ENCODE results near the gene AGBL2. TPM values are rescaled to one million over a fixed set of nuclear protein-coding genes. Genes with fewer than 3 reads are reported as not detected.

Gene AGBL2
- total and polyA plus RNA-seq, 2 donors, result 2.7 to 8.4 TPM

GRCh38 chr11:47726118-47726442 lies 10.9 kb upstream of the AGBL2 start:
- Histone ChIP-seq H3K36me3 (ENCODE audit: control insufficient read depth in 2 of 2, insufficient read depth in 2 of 2, low read length in 1 of 2) (peaks cover 50 to 90% of the 10 kb centered on the region in 2 donors), H3K9me3 (ENCODE audit: control insufficient read depth in 2 of 2, insufficient read depth in 1 of 2, low read length in 1 of 2) (no peaks in the 10 kb centered on the region), H3K4me1 (ENCODE audit: control insufficient read depth in 2 of 2, insufficient read depth in 2 of 2, low read length in 2 of 2) (no peaks in the 10 kb centered on the region), H3K27me3 (ENCODE audit: control insufficient read depth in 2 of 2, insufficient read depth in 1 of 2, low read length in 1 of 2) (no peaks in the 10 kb centered on the region), H3K27ac (ENCODE audit: low read depth in 1 of 2, low read length in 1 of 2) (no peak overlapping the region), H3K4me3 (ENCODE audit: low read length in 2 of 2) (no peak overlapping the region)
- 97% methylated on average over 3 of the region's 3 CpGs for WGBS
- DNase-seq (ENCODE audit: low read depth in 6 of 9, low spot score in 9 of 9), result no peak

- no peak for DNase-seq (ENCODE audit: low read depth in 6 of 9, low spot score in 9 of 9)
- Histone ChIP-seq H3K27ac (ENCODE audit: low read depth in 1 of 2, low read length in 1 of 2) (no peak overlapping the region), H3K4me3 (ENCODE audit: low read length in 2 of 2) (no peak overlapping the region), H3K36me3 (ENCODE audit: control insufficient read depth in 2 of 2, insufficient read depth in 2 of 2, low read length in 1 of 2) (peaks cover 55 to 89% of the 10 kb centered on the region in 2 donors), H3K9me3 (ENCODE audit: control insufficient read depth in 2 of 2, insufficient read depth in 1 of 2, low read length in 1 of 2) (no peaks in the 10 kb centered on the region), H3K4me1 (ENCODE audit: control insufficient read depth in 2 of 2, insufficient read depth in 2 of 2, low read length in 2 of 2) (no peaks in the 10 kb centered on the region), H3K27me3 (ENCODE audit: control insufficient read depth in 2 of 2, insufficient read depth in 1 of 2, low read length in 1 of 2) (no peaks in the 10 kb centered on the region)
- WGBS, result 96% methylated on average over 3 of the region's 3 CpGs
Measured at GRCh38 chr11:47725442-47726117, 10.4 kb upstream of the AGBL2 start.

- H3K27me3 ChIP-seq (ENCODE audit: control insufficient read depth in 2 of 2, insufficient read depth in 1 of 2, low read length in 1 of 2), result no peaks in the 10 kb centered on the region
- DNase-seq (ENCODE audit: low read depth in 6 of 9, low spot score in 9 of 9), result no peak
- H3K4me1 ChIP-seq (ENCODE audit: control insufficient read depth in 2 of 2, insufficient read depth in 2 of 2, low read length in 2 of 2), result no peaks in the 10 kb centered on the region
- WGBS, result 94% methylated on average over 6 of the region's 6 CpGs
- no peaks in the 10 kb centered on the region for H3K9me3 ChIP-seq (ENCODE audit: control insufficient read depth in 2 of 2, insufficient read depth in 1 of 2, low read length in 1 of 2)
- H3K27ac ChIP-seq (ENCODE audit: low read depth in 1 of 2, low read length in 1 of 2), result no peak overlapping the region
- H3K36me3 ChIP-seq (ENCODE audit: control insufficient read depth in 2 of 2, insufficient read depth in 2 of 2, low read length in 1 of 2), result peaks cover 64 to 87% of the 10 kb centered on the region in 2 donors
- H3K4me3 ChIP-seq (ENCODE audit: low read length in 2 of 2), result no peak overlapping the region
Measured at GRCh38 chr11:47724041-47724729, 9.0 kb upstream of the AGBL2 start.

GRCh38 chr11:47723041-47723440 lies 7.9 kb upstream of the AGBL2 start:
- H3K4me1 ChIP-seq (ENCODE audit: control insufficient read depth in 2 of 2, insufficient read depth in 2 of 2, low read length in 2 of 2), result no peaks in the 10 kb centered on the region
- over 99% methylated on average over 3 of the region's 3 CpGs for WGBS

GRCh38 chr11:47720651-47721050 lies 5.5 kb upstream of the AGBL2 start:
- Histone ChIP-seq H3K36me3 (ENCODE audit: control insufficient read depth in 2 of 2, insufficient read depth in 2 of 2, low read length in 1 of 2) (peaks cover 57 to 85% of the 10 kb centered on the region in 2 donors), H3K4me3 (ENCODE audit: low read length in 2 of 2) (no peak overlapping the region), H3K4me1 (ENCODE audit: control insufficient read depth in 2 of 2, insufficient read depth in 2 of 2, low read length in 2 of 2) (no peaks in the 10 kb centered on the region), H3K27me3 (ENCODE audit: control insufficient read depth in 2 of 2, insufficient read depth in 1 of 2, low read length in 1 of 2) (no peaks in the 10 kb centered on the region), H3K9me3 (ENCODE audit: control insufficient read depth in 2 of 2, insufficient read depth in 1 of 2, low read length in 1 of 2) (no peaks in the 10 kb centered on the region), H3K27ac (ENCODE audit: low read depth in 1 of 2, low read length in 1 of 2) (no peak overlapping the region)
- DNase-seq (ENCODE audit: low read depth in 6 of 9, low spot score in 9 of 9), result no peak
- WGBS, result over 99% methylated on average over 12 of the region's 12 CpGs

More at GRCh38 chr11:47723041-47723440, 7.9 kb upstream of the AGBL2 start:
- Histone ChIP-seq H3K4me3 (ENCODE audit: low read length in 2 of 2) (no peak overlapping the region), H3K9me3 (ENCODE audit: control insufficient read depth in 2 of 2, insufficient read depth in 1 of 2, low read length in 1 of 2) (no peaks in the 10 kb centered on the region), H3K27ac (ENCODE audit: low read depth in 1 of 2, low read length in 1 of 2) (no peak overlapping the region), H3K36me3 (ENCODE audit: control insufficient read depth in 2 of 2, insufficient read depth in 2 of 2, low read length in 1 of 2) (peaks cover 63 to 88% of the 10 kb centered on the region in 2 donors), H3K27me3 (ENCODE audit: control insufficient read depth in 2 of 2, insufficient read depth in 1 of 2, low read length in 1 of 2) (no peaks in the 10 kb centered on the region)
- no peak for DNase-seq (ENCODE audit: low read depth in 6 of 9, low spot score in 9 of 9)

- DNase-seq (ENCODE audit: low read depth in 6 of 9, low spot score in 9 of 9), result peak in 1 of 9 donors; percentile 19
- H3K27ac ChIP-seq (ENCODE audit: low read depth in 1 of 2, low read length in 1 of 2), result no peak overlapping the region
- H3K27me3 ChIP-seq (ENCODE audit: control insufficient read depth in 2 of 2, insufficient read depth in 1 of 2, low read length in 1 of 2), result no peaks in the 10 kb centered on the region
- peaks cover 29 to 48% of the 10 kb centered on the region in 2 donors for H3K36me3 ChIP-seq (ENCODE audit: control insufficient read depth in 2 of 2, insufficient read depth in 2 of 2, low read length in 1 of 2)
- 85% methylated on average over 5 of the region's 5 CpGs for WGBS
- peaks cover 0 to 8% of the 10 kb centered on the region in 2 donors for H3K4me1 ChIP-seq (ENCODE audit: control insufficient read depth in 2 of 2, insufficient read depth in 2 of 2, low read length in 2 of 2)
- no peaks in the 10 kb centered on the region for H3K9me3 ChIP-seq (ENCODE audit: control insufficient read depth in 2 of 2, insufficient read depth in 1 of 2, low read length in 1 of 2)
- no peak overlapping the region for H3K4me3 ChIP-seq (ENCODE audit: low read length in 2 of 2)
Measured at GRCh38 chr11:47716692-47717091, 1.5 kb upstream of the AGBL2 start.

- peaks cover 0 to 8% of the 10 kb centered on the region in 2 donors for H3K4me1 ChIP-seq (ENCODE audit: control insufficient read depth in 2 of 2, insufficient read depth in 2 of 2, low read length in 2 of 2)
- H3K36me3 ChIP-seq (ENCODE audit: control insufficient read depth in 2 of 2, insufficient read depth in 2 of 2, low read length in 1 of 2), result peaks cover 12 to 31% of the 10 kb centered on the region in 2 donors
- 24% methylated on average over 19 of the region's 19 CpGs for WGBS
- no peaks in the 10 kb centered on the region for H3K27me3 ChIP-seq (ENCODE audit: control insufficient read depth in 2 of 2, insufficient read depth in 1 of 2, low read length in 1 of 2)
- H3K9me3 ChIP-seq (ENCODE audit: control insufficient read depth in 2 of 2, insufficient read depth in 1 of 2, low read length in 1 of 2), result no peaks in the 10 kb centered on the region
- H3K27ac ChIP-seq (ENCODE audit: low read depth in 1 of 2, low read length in 1 of 2), result peak overlapping the region; percentile 57 to 72
- DNase-seq (ENCODE audit: low read depth in 6 of 9, low spot score in 9 of 9), result peak in 4 of 9 donors; percentile 5 to 35 (median 10)
- peak overlapping the region; percentile 69 to 87 for H3K4me3 ChIP-seq (ENCODE audit: low read length in 2 of 2)
Measured at GRCh38 chr11:47714554-47715081, 551 bp downstream of the AGBL2 start.

GRCh38 chr11:47711816-47712215 lies 3.4 kb downstream of the AGBL2 start:
- Histone ChIP-seq H3K27ac (ENCODE audit: low read depth in 1 of 2, low read length in 1 of 2) (no peak overlapping the region), H3K36me3 (ENCODE audit: control insufficient read depth in 2 of 2, insufficient read depth in 2 of 2, low read length in 1 of 2) (peaks cover 0 to 6% of the 10 kb centered on the region in 2 donors), H3K9me3 (ENCODE audit: control insufficient read depth in 2 of 2, insufficient read depth in 1 of 2, low read length in 1 of 2) (no peaks in the 10 kb centered on the region), H3K27me3 (ENCODE audit: control insufficient read depth in 2 of 2, insufficient read depth in 1 of 2, low read length in 1 of 2) (no peaks in the 10 kb centered on the region), H3K4me1 (ENCODE audit: control insufficient read depth in 2 of 2, insufficient read depth in 2 of 2, low read length in 2 of 2) (peaks cover 0 to 8% of the 10 kb centered on the region in 2 donors), H3K4me3 (ENCODE audit: low read length in 2 of 2) (no peak overlapping the region)
- 97% methylated on average over 5 of the region's 5 CpGs for WGBS
- DNase-seq (ENCODE audit: low read depth in 6 of 9, low spot score in 9 of 9), result no peak

- Histone ChIP-seq H3K27me3 (ENCODE audit: control insufficient read depth in 2 of 2, insufficient read depth in 1 of 2, low read length in 1 of 2) (no peaks in the 10 kb centered on the region), H3K36me3 (ENCODE audit: control insufficient read depth in 2 of 2, insufficient read depth in 2 of 2, low read length in 1 of 2) (peaks cover 0 to 2% of the 10 kb centered on the region in 2 donors), H3K9me3 (ENCODE audit: control insufficient read depth in 2 of 2, insufficient read depth in 1 of 2, low read length in 1 of 2) (no peaks in the 10 kb centered on the region), H3K27ac (ENCODE audit: low read depth in 1 of 2, low read length in 1 of 2) (no peak overlapping the region), H3K4me3 (ENCODE audit: low read length in 2 of 2) (no peak overlapping the region), H3K4me1 (ENCODE audit: control insufficient read depth in 2 of 2, insufficient read depth in 2 of 2, low read length in 2 of 2) (peaks cover 0 to 8% of the 10 kb centered on the region in 2 donors)
- DNase-seq (ENCODE audit: low read depth in 6 of 9, low spot score in 9 of 9), result no peak
- WGBS, result 95% methylated on average over 5 of the region's 5 CpGs
Measured at GRCh38 chr11:47711225-47711624, 3.9 kb downstream of the AGBL2 start.
